Measurements from ENCODE around the gene TENM4.

TENM4 gene

DNA sequence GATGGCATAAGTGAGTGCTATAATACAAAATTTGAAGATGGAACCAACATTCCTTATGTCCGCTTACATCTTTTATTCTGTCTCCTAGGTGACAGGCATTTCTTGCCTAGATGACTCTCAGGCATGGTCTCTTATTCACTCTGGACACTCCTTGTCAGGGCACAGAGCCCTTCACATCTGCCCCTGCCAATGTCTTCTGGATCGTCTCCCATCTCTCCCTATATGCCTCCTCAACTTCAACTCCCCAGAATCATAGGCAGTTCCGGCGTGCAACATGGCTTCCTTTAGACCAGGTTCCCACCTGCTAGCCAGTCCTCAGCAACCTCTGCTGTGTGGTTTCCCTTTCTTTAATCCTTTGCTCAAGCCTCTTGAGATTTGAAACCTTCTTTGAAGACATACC is 300.9 kb downstream of the TENM4 start (continued):
- TF ChIP-seq ZNF302 (tag by site-specific recombination; IDR thresholded peaks at IDR 0.05; ENCODE audit: low read depth) (no peak), ZNF121 (tag by site-specific recombination; IDR thresholded peaks at IDR 0.05) (no peak), ZNF239 (tag by site-specific recombination; IDR thresholded peaks at IDR 0.05) (no peak)

DNA sequence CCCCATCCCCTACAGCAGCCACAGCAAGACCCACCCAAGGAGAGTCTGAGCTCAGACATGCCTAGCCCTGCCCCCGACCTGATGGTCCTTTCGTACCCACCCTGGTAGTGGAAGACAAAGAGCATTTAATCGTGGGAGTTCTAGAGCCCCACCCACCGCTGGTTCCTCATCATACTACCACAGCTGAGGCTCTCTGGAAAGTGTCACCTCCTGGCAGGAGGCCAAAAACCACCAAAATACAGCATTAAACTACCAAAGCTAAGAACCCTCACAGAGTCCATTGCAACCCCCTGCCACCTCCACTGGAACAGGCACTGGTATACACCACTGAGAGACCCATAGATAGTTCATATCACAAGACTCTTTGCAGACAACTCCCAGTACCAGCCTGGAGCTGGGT is 311.1 kb downstream of the TENM4 start:
- TF ChIP-seq ZNF140 (tag by site-specific recombination; IDR thresholded peaks at IDR 0.05) (no peak), FEZF1 (tag by site-specific recombination; IDR thresholded peaks at IDR 0.05) (no peak), ZNF266 (tag by site-specific recombination; IDR thresholded peaks at IDR 0.05; ENCODE audit: low read depth) (no peak), TRIM28 (IDR thresholded peaks at IDR 0.05; ENCODE audit: borderline replicate concordance, low read length) (no peak), ZIC2 (tag by site-specific recombination; IDR thresholded peaks at IDR 0.05) (no peak), HOXC10 (CRISPR knock-in tag; IDR thresholded peaks at IDR 0.05) (no peak), WT1 (tag by site-specific recombination; IDR thresholded peaks at IDR 0.05) (no peak), ZNF707 (tag by site-specific recombination; IDR thresholded peaks at IDR 0.05) (no peak), SETDB1 (IDR thresholded peaks at IDR 0.05; ENCODE audit: insufficient read length, low read length) (no peak), ZNF146 (tag by site-specific recombination; IDR thresholded peaks at IDR 0.05) (no peak), ZNF354C (tag by site-specific recombination; IDR thresholded peaks at IDR 0.05; ENCODE audit: borderline replicate concordance, low read depth) (no peak)
- TF ChIP-seq, protein P1, sequence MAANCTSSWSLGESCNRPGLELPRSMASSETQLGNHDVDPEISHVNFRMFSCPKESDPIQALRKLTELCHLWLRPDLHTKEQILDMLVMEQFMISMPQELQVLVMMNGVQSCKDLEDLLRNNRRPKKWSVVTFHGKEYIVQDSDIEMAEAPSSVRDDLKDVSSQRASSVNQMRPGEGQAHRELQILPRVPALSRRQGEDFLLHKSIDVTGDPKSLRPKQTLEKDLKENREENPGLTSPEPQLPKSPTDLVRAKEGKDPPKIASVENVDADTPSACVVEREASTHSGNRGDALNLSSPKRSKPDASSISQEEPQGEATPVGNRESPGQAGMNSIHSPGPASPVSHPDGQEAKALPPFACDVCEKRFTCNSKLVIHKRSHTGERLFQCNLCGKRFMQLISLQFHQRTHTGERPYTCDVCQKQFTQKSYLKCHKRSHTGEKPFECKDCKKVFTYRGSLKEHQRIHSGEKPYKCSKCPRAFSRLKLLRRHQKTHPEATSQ (tag by site-specific recombination; IDR thresholded peaks at IDR 0.05) = no peak
- TF ChIP-seq, protein P2, sequence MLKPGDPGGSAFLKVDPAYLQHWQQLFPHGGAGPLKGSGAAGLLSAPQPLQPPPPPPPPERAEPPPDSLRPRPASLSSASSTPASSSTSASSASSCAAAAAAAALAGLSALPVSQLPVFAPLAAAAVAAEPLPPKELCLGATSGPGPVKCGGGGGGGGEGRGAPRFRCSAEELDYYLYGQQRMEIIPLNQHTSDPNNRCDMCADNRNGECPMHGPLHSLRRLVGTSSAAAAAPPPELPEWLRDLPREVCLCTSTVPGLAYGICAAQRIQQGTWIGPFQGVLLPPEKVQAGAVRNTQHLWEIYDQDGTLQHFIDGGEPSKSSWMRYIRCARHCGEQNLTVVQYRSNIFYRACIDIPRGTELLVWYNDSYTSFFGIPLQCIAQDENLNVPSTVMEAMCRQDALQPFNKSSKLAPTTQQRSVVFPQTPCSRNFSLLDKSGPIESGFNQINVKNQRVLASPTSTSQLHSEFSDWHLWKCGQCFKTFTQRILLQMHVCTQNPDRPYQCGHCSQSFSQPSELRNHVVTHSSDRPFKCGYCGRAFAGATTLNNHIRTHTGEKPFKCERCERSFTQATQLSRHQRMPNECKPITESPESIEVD (tag by site-specific recombination; IDR thresholded peaks at IDR 0.05) = no peak
- TF ChIP-seq, protein P3, sequence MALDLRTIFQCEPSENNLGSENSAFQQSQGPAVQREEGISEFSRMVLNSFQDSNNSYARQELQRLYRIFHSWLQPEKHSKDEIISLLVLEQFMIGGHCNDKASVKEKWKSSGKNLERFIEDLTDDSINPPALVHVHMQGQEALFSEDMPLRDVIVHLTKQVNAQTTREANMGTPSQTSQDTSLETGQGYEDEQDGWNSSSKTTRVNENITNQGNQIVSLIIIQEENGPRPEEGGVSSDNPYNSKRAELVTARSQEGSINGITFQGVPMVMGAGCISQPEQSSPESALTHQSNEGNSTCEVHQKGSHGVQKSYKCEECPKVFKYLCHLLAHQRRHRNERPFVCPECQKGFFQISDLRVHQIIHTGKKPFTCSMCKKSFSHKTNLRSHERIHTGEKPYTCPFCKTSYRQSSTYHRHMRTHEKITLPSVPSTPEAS (tag by site-specific recombination; IDR thresholded peaks at IDR 0.05) = no peak
- no peaks in the 10 kb centered on the region for H3K9me3 ChIP-seq (ENCODE audit: control insufficient read depth, insufficient read depth, low read depth, low read length)
- H3K4me1 ChIP-seq (ENCODE audit: control insufficient read depth, insufficient read depth, low read length) = no peaks in the 10 kb centered on the region
- H3K36me3 ChIP-seq (ENCODE audit: control insufficient read depth in 2 of 2, insufficient read depth in 1 of 2, low read length in 2 of 2) = no peaks in the 10 kb centered on the region
- no peak overlapping the region for H3K4me3 ChIP-seq (ENCODE audit: low read depth, low read length)
- no peak overlapping the region for H3K27ac ChIP-seq (ENCODE audit: extremely low read depth, low read depth, low read length)
- CTCF ChIA-PET = no interaction called here
- POLR2A ChIA-PET = no interaction called here

DNA sequence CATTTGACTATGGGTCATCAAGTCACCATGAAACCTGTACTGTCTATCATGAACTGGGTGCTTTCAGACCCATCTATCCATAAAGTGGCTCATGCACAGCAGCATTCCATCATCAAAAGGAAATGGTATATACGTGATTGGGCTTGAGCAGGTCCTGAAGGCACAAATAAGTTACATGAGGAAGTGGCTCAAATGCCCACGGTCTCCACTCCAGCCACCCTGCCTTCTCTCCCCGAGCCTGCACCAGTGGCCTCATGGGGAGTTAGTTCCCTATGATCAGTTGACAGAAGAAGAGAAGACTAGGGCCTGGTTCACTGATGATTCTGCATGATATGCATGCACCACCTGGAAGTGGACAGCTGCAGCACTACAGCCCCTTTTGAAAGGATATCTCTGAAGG is 312.5 kb downstream of the TENM4 start:
- ChIA-PET CTCF (interaction anchor here (0.7 kb wide), 1 partner anchor 121 kb away, joined by 5 read pairs; no protein-coding TSS in a partner anchor), POLR2A (no interaction called here)
- TF ChIP-seq SETDB1 (IDR thresholded peaks at IDR 0.05; ENCODE audit: insufficient read length, low read length) = no peak
- TF ChIP-seq FEZF1 (tag by site-specific recombination; IDR thresholded peaks at IDR 0.05) = no peak
- no peak for TF ChIP-seq ZNF155 (tag by site-specific recombination; IDR thresholded peaks at IDR 0.05)
- no peak for TF ChIP-seq ZNF114 (tag by site-specific recombination; IDR thresholded peaks at IDR 0.05)
- TF ChIP-seq, protein P4, sequence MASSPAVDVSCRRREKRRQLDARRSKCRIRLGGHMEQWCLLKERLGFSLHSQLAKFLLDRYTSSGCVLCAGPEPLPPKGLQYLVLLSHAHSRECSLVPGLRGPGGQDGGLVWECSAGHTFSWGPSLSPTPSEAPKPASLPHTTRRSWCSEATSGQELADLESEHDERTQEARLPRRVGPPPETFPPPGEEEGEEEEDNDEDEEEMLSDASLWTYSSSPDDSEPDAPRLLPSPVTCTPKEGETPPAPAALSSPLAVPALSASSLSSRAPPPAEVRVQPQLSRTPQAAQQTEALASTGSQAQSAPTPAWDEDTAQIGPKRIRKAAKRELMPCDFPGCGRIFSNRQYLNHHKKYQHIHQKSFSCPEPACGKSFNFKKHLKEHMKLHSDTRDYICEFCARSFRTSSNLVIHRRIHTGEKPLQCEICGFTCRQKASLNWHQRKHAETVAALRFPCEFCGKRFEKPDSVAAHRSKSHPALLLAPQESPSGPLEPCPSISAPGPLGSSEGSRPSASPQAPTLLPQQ (tag by site-specific recombination; IDR thresholded peaks at IDR 0.05) = no peak
- no peak for TF ChIP-seq ZNF112 (tag by site-specific recombination; IDR thresholded peaks at IDR 0.05)
- TF ChIP-seq ZNF660 (tag by site-specific recombination; IDR thresholded peaks at IDR 0.05) = no peak
- no peak for TF ChIP-seq GLIS2 (tag by site-specific recombination; IDR thresholded peaks at IDR 0.05)
- no peak for TF ChIP-seq ZFP41 (tag by site-specific recombination; IDR thresholded peaks at IDR 0.05; ENCODE audit: borderline replicate concordance)
- no peak for TF ChIP-seq ZNF521 (tag by site-specific recombination; IDR thresholded peaks at IDR 0.05)
- Histone ChIP-seq H3K36me3 (ENCODE audit: control insufficient read depth in 2 of 2, insufficient read depth in 1 of 2, low read length in 2 of 2) (no peaks in the 10 kb centered on the region), H3K9me3 (ENCODE audit: control insufficient read depth, insufficient read depth, low read depth, low read length) (no peaks in the 10 kb centered on the region), H3K4me3 (ENCODE audit: low read depth, low read length) (no peak overlapping the region), H3K4me1 (ENCODE audit: control insufficient read depth, insufficient read depth, low read length) (no peaks in the 10 kb centered on the region), H3K27ac (ENCODE audit: extremely low read depth, low read depth, low read length) (no peak overlapping the region)
